ENCODE results near the gene OSBPL8. TPM values are rescaled to one million over a fixed set of nuclear protein-coding genes. Genes with fewer than 3 reads are reported as not detected.

Gene OSBPL8
- total RNA-seq = 100 to 1,000 TPM in 3 of 5 donors, 10 to 100 TPM in 2; 27.4 to 147 (median 112) TPM
- 10 to 100 TPM in 2 of 3 donors, 1 to 10 TPM in 1; 7.7 to 11.2 (median 10.7) TPM for polyA plus RNA-seq
- long read RNA-seq, donor 1 = 0 reads
- long read RNA-seq, donor 2 = 0 reads
- long read RNA-seq, donor 3 = 0 reads
- long read RNA-seq, donor 4 = 0 reads
- long read RNA-seq, donor 5, partial matches to known transcripts = 0 of 1 reads
- long read RNA-seq, donor 5, other reads (novel, unspliced or antisense) = 0 of 1 reads
- long read RNA-seq, donor 6, full-length matches to known transcripts = 2 of 2 reads
- long read RNA-seq, donor 6, partial matches to known transcripts = 0 of 2 reads
- long read RNA-seq, donor 6, other reads (novel, unspliced or antisense) = 0 of 2 reads
- long read RNA-seq, donor 7, partial matches to known transcripts = 0 of 2 reads
- long read RNA-seq, donor 7, other reads (novel, unspliced or antisense) = 0 of 2 reads
- long read RNA-seq, donor 8, full-length matches to known transcripts = 1 of 1 reads
- long read RNA-seq, donor 8, partial matches to known transcripts = 0 of 1 reads
- long read RNA-seq, donor 8, other reads (novel, unspliced or antisense) = 0 of 1 reads
- long read RNA-seq, donor 9 = 0 reads
- long read RNA-seq, donor 10 = 0 reads

- Histone ChIP-seq H3K27ac (peak within 1 kb of the TSS; percentile 74 to 95 (median 91)), H3K9me3 (no peaks in the 10 kb centered on the region), H3K4me3 (peak within 1 kb of the TSS; percentile 77 to 94 (median 86)), H3K27me3 (no peaks in the 10 kb centered on the region), H3K36me3 (no peaks in the 10 kb centered on the region), H3K4me1 (peaks cover 7 to 45% (median 32%) of the 10 kb centered on the region in 4 donors)
- intact Hi-C loops (cut with DNase I; ENCODE audit: low total_unique reads) = no loop called here
- peak; percentile 96 to 98 for DNase-seq
- WGBS, 5 donors = 0 to 1% (median 0%) methylated on average over 38 to 76 of the region's 76 CpGs
- peak; percentile 86 to 95 (median 93) for TF ChIP-seq POLR2AphosphoS5 (IDR thresholded peaks at IDR 0.05)
- peak in 2 of 7 experiments; percentile 20 to 23 for TF ChIP-seq CTCF (IDR thresholded peaks at IDR 0.05)
- peak in 1 of 4 donors; percentile 44 for TF ChIP-seq POLR2A (IDR thresholded peaks at IDR 0.05)
- no peak for TF ChIP-seq EP300 (IDR thresholded peaks at IDR 0.05)
Measured at GRCh38 chr12:76559400-76560085, at the start of gene OSBPL8. OSBPL8 (minus strand) TSS chr12:76559771; CDS start chr12:76487551, 72,220 bp downstream.

- no peak for DNase-seq
- no peaks in the 10 kb centered on the region for H3K4me1 ChIP-seq
- no peak overlapping the region for H3K4me3 ChIP-seq
- intact Hi-C loops (cut with DNase I; ENCODE audit: low total_unique reads) = no loop called here
- 90 to 94% (median 92%) methylated on average over 11 of the region's 11 CpGs for WGBS, 5 donors
- H3K27me3 ChIP-seq = no peaks in the 10 kb centered on the region
- no peaks in the 10 kb centered on the region for H3K36me3 ChIP-seq
- TF ChIP-seq POLR2AphosphoS5 (IDR thresholded peaks at IDR 0.05) (no peak), POLR2A (IDR thresholded peaks at IDR 0.05) (no peak), CTCF (IDR thresholded peaks at IDR 0.05) (no peak), EP300 (IDR thresholded peaks at IDR 0.05) (no peak)
- no peaks in the 10 kb centered on the region for H3K9me3 ChIP-seq
- no peak overlapping the region for H3K27ac ChIP-seq
Measured at GRCh38 chr12:76608070-76608469, 48.5 kb upstream of the OSBPL8 start.

- no peak overlapping the region for H3K27ac ChIP-seq
- no peaks in the 10 kb centered on the region for H3K4me1 ChIP-seq
- H3K4me3 ChIP-seq = no peak overlapping the region
- no peak for TF ChIP-seq EP300 (IDR thresholded peaks at IDR 0.05)
- no peak for TF ChIP-seq POLR2AphosphoS5 (IDR thresholded peaks at IDR 0.05)
- no peak for TF ChIP-seq POLR2A (IDR thresholded peaks at IDR 0.05)
- no peak for TF ChIP-seq CTCF (IDR thresholded peaks at IDR 0.05)
- no peak for DNase-seq
- 84 to 94% (median 85%) methylated on average over 2 of the region's 2 CpGs for WGBS, 5 donors
- H3K9me3 ChIP-seq = no peaks in the 10 kb centered on the region
- no peaks in the 10 kb centered on the region for H3K36me3 ChIP-seq
- intact Hi-C loops (cut with DNase I; ENCODE audit: low total_unique reads) = no loop called here
- no peaks in the 10 kb centered on the region for H3K27me3 ChIP-seq
Measured at GRCh38 chr12:76595056-76595455, 35.5 kb upstream of the OSBPL8 start.

- TF ChIP-seq EP300 (IDR thresholded peaks at IDR 0.05) = no peak
- no peak for TF ChIP-seq POLR2AphosphoS5 (IDR thresholded peaks at IDR 0.05)
- H3K9me3 ChIP-seq = no peaks in the 10 kb centered on the region
- H3K27me3 ChIP-seq = no peaks in the 10 kb centered on the region
- H3K4me3 ChIP-seq = no peak overlapping the region
- H3K4me1 ChIP-seq = no peaks in the 10 kb centered on the region
- H3K36me3 ChIP-seq = no peaks in the 10 kb centered on the region
- DNase-seq = no peak
- intact Hi-C loops (cut with DNase I; ENCODE audit: low total_unique reads) = no loop called here
- H3K27ac ChIP-seq = no peak overlapping the region
Measured at GRCh38 chr12:76591476-76591875, 31.9 kb upstream of the OSBPL8 start.

Measured in stomach (tissue), 19 donors.